Measurements from ENCODE around the gene SLU7. TPM values are rescaled to one million over a fixed set of nuclear protein-coding genes. Genes with fewer than 3 reads are reported as not detected.
"Not testable (repeated sequence)": the region's sequence is repeated elsewhere in the genome, so short reads cannot be mapped to it uniquely, and the experiment has no call there.

Gene SLU7
- total RNA-seq, 1 donor from 2014 or later: 41.2 TPM

GRCh38 chr5:160439205-160439600, 20.3 kb upstream of the SLU7 start:
- no peak for DNase-seq (ENCODE audit: low read depth)
- no peaks in the 10 kb centered on the region for H3K36me3 ChIP-seq (ENCODE audit: control insufficient read depth, insufficient read depth, low read length)
- H3K27me3 ChIP-seq (ENCODE audit: control insufficient read depth, insufficient read depth, low read length): no peaks in the 10 kb centered on the region
- H3K4me3 ChIP-seq (ENCODE audit: low read depth, low read length): no peak overlapping the region
- TF ChIP-seq, protein P1, sequence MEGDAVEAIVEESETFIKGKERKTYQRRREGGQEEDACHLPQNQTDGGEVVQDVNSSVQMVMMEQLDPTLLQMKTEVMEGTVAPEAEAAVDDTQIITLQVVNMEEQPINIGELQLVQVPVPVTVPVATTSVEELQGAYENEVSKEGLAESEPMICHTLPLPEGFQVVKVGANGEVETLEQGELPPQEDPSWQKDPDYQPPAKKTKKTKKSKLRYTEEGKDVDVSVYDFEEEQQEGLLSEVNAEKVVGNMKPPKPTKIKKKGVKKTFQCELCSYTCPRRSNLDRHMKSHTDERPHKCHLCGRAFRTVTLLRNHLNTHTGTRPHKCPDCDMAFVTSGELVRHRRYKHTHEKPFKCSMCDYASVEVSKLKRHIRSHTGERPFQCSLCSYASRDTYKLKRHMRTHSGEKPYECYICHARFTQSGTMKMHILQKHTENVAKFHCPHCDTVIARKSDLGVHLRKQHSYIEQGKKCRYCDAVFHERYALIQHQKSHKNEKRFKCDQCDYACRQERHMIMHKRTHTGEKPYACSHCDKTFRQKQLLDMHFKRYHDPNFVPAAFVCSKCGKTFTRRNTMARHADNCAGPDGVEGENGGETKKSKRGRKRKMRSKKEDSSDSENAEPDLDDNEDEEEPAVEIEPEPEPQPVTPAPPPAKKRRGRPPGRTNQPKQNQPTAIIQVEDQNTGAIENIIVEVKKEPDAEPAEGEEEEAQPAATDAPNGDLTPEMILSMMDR (IDR thresholded peaks at IDR 0.05; ENCODE audit: insufficient read depth, low read length, poor library complexity, severe bottlenecking): peak; percentile 93

- TF ChIP-seq, protein P1 (IDR thresholded peaks at IDR 0.05; ENCODE audit: insufficient read depth, low read length, poor library complexity, severe bottlenecking): peak; percentile 82
- Histone ChIP-seq H3K4me3 (ENCODE audit: low read depth, low read length) (no peak overlapping the region), H3K36me3 (ENCODE audit: control insufficient read depth, insufficient read depth, low read length) (no peaks in the 10 kb centered on the region), H3K27me3 (ENCODE audit: control insufficient read depth, insufficient read depth, low read length) (no peaks in the 10 kb centered on the region)
- no peak for DNase-seq (ENCODE audit: low read depth)
Measured at GRCh38 chr5:160438316-160439204, 19.7 kb upstream of the SLU7 start.

GRCh38 chr5:160437271-160437670, 18.4 kb upstream of the SLU7 start:
- no peak for DNase-seq (ENCODE audit: low read depth)
- H3K27me3 ChIP-seq (ENCODE audit: control insufficient read depth, insufficient read depth, low read length): no peaks in the 10 kb centered on the region
- TF ChIP-seq, protein P1 (IDR thresholded peaks at IDR 0.05; ENCODE audit: insufficient read depth, low read length, poor library complexity, severe bottlenecking): no peak
- H3K4me3 ChIP-seq (ENCODE audit: low read depth, low read length): no peak overlapping the region
- H3K36me3 ChIP-seq (ENCODE audit: control insufficient read depth, insufficient read depth, low read length): no peaks in the 10 kb centered on the region

DNA sequence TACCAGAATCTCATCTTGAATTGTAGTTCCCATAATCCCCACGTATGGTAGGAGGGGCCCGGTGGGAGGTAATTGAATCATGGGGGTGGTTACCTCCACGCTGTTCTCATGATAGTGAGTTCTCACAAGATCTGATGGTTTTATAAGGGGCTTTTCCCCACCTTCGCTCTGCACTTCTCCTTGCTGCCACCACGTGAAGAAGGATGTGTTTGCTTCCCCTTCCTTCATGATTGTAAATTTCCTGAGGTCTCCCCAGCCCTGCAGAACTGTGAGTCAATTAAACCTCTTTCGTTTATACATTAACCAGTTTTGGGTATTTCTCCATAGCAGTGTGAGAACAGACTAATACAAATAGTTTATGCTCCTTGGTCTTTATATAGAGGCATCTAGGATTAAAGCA, 17.8 kb upstream of the SLU7 start:
- H3K36me3 ChIP-seq (ENCODE audit: control insufficient read depth, insufficient read depth, low read length); H3K4me3 ChIP-seq (ENCODE audit: low read depth, low read length); DNase-seq (ENCODE audit: low read depth); H3K27me3 ChIP-seq (ENCODE audit: control insufficient read depth, insufficient read depth, low read length): not testable (repeated sequence)

GRCh38 chr5:160436017-160436416, 17.1 kb upstream of the SLU7 start:
- H3K27me3 ChIP-seq (ENCODE audit: control insufficient read depth, insufficient read depth, low read length): no peaks in the 10 kb centered on the region
- TF ChIP-seq, protein P1 (IDR thresholded peaks at IDR 0.05; ENCODE audit: insufficient read depth, low read length, poor library complexity, severe bottlenecking): no peak
- no peak overlapping the region for H3K4me3 ChIP-seq (ENCODE audit: low read depth, low read length)
- no peak for DNase-seq (ENCODE audit: low read depth)
- no peaks in the 10 kb centered on the region for H3K36me3 ChIP-seq (ENCODE audit: control insufficient read depth, insufficient read depth, low read length)

DNA sequence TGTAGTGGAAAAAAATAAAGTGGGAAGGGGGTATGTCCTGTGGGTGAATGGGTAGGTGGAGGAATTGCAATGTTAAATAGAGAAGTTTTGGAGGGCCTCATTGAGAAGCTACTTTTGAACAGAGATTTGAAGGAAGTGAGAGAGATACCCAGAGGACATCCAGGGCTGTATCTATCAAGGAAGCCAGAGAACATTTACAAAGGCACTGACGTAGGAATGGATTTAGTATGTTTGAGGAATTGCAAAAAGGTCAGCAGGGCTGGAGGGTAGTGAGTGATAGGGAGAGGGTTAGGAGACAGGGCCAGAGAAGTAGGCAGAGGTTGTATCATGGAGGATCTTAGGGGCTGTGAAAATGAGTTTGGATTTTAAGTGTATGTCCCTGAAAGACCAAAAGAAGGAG, 16.7 kb upstream of the SLU7 start:
- DNase-seq (ENCODE audit: low read depth): no peak
- H3K4me3 ChIP-seq (ENCODE audit: low read depth, low read length): no peak overlapping the region
- TF ChIP-seq, protein P1 (IDR thresholded peaks at IDR 0.05; ENCODE audit: insufficient read depth, low read length, poor library complexity, severe bottlenecking): no peak
- H3K36me3 ChIP-seq (ENCODE audit: control insufficient read depth, insufficient read depth, low read length): no peaks in the 10 kb centered on the region
- no peaks in the 10 kb centered on the region for H3K27me3 ChIP-seq (ENCODE audit: control insufficient read depth, insufficient read depth, low read length)

Measured in kidney epithelial cell (primary cell).